Daoy (cell line): Measurements from ENCODE around the gene CLIC3. TPM values are rescaled to one million over a fixed set of nuclear protein-coding genes. Genes with fewer than 3 reads are reported as not detected.
A peak's percentile ranks its signal among the peaks of the same experiment; 100 is the strongest.

Experiments used
- DNase-seq: peaks from one replicate; pipeline ENCODE4 v3.0.0-alpha.2; 2015; ENCODE audit warnings: low read depth
- total RNA-seq: library from RNA; depleted of rRNA; stranded (reverse); fragments of >200 nt; shearing (Covaris generic); gene quantifications from 2 replicates; pipeline ENCODE4 v1.2.3, GENCODE V29; 2014

CLIC3 gene
- total RNA-seq, 1 experiment from 2014 or later: 3.9 TPM

DNA sequence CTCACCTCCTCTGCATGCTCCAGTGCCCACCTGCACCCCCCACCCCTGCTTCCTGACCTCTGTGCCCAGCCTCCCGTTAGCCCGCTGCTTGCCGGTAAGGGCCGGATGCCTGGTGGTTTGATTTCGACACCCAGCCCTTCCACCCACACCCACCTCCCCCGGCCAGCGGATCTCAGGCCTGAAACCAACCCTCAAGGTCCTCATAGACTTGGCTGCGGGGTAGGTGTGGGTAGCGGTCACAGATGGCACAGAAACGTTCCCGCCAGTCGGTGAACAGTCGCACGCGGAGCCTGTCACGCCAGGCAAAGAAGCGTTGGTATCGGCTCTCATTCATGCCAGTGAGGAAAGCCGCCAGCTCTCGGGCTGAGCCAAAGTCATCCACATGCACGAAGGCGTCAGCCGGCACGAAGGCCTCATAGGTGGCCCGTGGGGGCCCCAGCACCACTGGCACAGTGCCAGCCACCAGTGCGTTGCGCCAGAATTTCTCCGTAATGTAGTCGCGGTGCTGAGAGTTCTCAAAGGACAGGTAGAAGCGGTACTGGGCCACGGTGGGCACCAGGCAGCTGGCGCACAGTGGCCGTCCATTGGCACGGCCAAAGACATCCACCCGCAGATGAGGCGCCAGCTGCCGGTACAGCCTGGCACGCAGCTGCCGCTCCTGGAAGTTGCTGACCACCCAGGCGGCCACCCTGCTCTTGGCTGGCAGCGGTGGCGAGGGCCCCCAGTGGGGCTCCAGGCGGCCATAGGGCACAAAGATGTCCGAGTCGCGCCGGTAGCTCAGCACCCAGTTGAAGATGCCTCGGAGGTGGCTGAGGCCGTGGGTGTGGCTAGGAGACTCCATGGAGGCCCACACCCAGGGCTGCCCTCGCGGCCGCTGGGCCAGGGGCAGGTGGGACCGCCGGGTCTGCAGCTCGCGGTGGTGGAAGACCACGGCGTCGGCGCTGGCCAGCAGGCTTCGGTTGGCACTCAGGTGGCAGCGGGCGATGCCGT is 34.5 kb upstream of the CLIC3 start:
- no peak for DNase-seq

DNA sequence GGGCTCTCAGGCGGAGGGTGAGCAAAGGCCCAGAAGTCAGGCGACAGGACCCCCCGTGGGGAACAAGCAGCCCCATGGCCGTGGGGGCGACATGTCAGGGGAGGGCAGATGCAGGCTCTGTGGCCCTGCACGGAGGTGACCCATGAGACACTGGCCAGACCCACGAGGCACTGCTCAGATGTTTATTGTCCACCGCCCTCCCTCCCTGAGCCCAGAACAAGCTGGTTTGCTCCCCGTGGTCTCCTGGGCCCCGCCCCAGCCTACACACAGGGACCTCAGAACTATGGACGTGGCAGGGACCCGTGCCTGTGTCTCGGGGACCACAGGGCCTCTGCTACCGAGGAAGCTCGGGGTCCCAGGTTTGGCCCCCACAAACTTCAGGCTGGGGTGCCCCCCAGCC is 33.6 kb upstream of the CLIC3 start:
- no peak for DNase-seq

DNA sequence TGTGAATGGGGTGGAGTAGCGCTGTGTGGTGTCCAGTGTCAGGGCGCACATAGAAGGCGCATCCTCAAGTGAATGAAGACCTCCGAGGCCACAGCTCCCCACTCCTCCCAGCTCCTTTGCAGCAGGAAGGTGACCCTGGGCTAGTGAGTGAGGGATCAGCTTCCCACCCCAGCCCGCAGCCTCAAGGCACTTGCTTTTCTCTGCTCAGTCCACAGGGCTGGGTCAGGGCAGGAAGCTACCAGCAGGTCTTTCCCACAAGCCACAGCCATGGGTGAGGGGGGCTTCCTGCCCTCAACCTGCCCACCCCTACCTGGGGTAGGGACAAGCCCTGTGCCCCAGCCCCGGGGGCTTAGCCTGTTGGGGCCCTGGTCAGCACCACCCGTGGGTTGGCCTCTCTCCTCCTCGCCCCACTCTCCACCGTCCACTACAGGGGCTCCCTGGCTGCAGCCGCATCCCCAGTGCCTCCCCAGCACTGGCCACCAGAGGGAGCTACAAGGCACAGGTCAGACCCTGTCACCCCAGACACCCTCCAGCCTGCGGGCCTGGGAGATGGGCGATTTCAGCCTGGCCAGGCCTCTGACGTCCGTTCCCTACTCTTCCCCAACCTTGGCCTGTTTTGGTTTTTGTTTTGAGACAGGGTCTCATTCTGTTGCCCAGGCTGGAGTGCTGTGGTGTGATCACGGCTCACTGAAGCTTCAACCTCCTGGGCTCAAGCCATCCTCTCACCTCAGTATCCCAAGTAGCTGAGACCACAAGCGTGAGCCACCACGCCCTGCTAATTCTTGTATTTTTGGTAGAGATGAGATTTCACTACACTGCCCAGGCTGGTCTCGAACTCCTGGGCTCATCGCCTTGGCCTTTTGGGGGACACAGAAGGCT is 32.9 kb upstream of the CLIC3 start:
- DNase-seq: peak; percentile 82

DNA sequence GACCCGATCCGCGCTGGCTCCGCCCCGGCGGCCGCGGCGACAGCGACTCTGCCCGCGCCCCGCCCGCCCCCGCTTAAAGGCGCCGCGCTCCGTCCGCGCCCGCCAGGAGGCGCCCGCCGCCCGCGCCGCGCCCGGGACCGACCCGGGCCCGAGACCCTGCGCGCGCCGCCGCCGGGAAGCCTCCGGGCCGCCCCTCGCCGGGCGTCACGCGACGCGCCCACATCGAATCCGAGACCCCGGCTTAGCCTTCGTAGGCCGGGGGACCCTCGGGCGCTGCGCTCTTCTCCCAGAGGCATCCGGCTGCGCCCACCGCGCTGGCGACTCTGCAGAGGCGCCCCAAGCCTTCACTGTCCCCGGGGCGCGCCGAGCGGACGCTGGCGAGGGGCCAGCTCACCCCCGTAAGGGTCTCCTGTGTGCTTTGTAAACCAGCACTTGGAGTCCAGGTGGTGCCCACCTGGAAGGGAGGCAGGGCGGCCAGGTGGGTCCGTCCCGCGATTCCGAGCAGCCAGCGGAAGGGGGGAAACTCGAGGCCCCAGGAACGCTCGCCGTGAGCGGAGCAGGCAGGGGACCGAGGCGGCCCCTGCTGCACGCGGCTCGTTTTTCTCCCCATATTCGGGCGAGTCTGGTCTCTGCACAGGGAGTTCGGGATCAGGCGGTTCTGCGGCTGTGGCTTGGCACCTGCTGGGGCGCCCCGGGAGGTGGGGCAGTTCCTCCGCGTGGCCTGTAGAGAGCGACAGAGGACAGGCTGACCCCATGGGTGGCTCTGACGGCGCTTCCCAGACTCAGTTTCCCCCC is 32.1 kb upstream of the CLIC3 start:
- DNase-seq: peak; percentile 76

DNA sequence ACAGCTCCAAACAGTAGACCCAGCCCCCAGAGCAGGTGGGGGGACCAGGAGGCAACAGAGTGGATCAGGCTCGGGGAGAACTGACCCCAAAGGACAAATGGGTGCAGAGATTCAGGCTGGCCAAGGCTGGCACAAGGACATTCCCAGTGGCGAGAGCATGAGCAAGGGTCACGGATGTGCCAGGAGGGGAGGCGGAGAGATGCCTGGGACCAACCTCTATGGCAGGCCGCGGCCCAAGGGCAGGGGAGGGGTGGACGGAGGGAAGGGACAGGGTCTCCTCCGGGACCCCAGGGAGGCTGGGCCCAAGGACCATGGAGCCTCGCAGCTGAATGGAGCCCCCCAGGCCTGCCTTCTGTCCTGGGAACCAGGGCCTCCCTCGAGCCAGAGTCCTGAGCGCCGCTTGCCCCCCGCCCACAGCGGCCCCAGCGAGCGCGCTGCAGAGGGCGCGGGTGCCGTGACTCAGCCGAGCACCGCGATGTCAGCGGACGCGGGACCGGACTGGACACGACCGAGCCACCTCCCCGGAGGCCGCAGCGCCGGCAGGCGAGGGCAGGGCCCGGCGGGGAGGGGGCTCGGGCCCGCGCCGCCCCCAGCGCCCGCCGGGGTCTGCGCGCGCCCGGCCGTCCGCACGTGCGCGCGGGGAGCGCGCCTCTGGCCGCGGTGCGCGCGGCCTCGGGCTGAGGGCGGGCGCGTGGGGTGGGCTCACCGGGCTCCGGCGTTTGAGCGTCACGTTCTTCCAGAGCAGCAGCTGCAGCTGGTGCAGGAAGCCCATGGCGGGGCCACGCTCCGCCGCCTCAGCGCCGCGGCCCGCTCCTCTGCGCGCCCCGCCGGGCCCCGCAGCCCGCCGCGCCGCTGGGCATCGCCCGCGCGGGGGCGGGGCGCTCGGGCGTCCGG is 31.2 kb upstream of the CLIC3 start, which contains the start of gene ABCA2:
Gene ABCA2, minus strand, starts transcription at position 869 of the 894 bp plus-strand sequence. Its CDS starts 97 bp downstream, at position 772.
- peak; percentile 41 for DNase-seq

DNA sequence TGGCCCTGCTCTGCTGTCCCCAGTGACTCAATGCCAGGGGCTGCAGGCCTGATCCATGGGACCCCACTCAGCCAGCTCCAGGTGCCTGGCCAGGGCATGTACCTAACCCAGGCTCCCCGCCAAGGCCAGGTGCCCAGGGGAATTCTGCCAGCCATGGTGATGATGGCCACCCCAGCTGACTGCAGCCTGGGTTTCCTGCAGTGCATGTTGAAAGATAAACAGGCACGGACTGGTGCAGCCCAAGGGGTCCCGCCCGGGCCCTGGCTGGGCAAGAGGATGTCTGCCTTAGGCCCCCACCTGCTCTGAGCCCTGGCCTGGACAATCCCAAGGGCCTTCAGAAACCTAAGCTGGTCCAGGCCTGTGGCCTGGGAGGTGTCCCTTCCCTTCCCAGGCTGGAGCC is 30.5 kb upstream of the CLIC3 start:
- no peak for DNase-seq

DNA sequence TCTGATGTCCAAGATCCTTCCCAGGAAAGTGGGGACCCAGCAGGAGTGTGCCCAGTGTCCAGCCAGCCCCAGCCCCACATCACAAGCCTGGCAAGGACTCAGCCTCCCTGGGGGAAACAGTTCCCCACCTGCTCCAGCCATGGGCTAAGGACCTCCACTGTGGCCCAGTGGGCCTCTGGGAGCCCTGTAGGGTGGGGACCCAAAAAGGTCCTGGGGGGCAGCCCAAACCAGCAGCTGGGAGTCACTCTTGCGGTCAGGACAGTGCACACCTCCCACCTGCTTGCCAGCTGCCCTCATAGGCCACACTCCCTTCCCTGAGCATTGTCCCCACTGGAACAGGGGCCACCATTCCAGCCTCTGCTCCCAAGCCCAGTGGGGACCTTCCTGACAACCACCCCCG is 30.0 kb upstream of the CLIC3 start:
- no peak for DNase-seq

DNA sequence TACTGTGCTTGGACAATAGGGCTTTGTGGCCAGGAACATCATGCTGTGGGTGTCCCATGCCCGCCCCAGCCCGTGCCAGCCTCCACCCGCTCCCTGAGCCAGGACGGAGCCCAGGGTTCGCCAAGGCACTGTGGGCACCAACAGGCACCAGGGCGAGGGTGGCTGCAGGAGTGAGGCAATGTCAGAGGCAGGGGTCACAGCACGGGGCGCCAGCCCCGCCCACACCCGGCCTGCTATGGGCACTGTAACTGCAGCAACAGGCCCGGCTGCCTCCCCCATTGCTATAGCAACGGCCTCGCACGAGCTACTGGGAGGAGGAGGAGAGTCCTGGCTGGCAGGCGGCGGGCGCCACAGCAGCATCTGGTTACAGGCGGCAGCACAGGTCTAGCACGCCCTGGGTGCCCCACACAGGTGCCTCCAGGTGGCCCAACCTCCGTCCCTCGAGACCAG is 29.2 kb upstream of the CLIC3 start:
- DNase-seq: no peak

DNA sequence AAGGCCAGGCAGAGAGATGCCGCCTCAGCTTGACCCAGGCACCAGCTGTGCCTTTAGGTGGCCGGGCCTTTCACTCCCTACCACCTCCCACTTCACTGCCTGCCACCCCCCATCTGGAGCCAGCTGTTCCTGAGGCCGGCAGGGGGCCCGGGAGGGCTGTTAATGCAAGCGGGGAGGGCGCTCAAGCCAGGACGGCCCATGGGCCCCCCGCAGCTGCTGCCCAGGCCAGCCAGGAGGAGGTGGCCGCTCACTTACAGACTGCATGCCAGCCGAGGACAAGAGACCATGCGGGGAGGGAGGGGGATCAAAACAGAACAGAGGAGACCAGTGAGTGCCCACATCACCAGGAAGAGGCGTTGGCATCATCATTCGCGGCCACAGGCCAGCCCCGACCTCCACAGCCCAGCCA is 27.2 kb upstream of the CLIC3 start:
- DNase-seq: no peak

DNA sequence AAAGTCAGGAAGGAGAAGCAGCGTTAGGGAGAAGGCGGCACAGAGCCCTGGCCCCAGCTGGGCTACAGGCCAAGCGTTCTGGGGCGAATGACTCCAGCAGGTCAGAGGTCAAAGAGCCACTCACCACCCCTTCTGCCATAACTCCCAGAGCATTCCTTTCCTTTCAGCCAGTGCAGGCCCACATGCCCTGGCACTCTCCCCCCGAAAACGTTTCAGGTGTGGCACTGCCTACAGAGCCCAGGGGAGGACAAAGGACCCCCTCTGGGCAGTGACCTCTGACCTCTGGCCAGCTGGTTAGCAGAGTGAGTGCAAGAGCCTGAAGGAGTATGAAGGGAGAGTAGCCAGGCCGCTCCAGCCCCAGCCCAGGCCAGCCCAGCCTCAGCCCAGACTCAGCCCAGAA is 26.8 kb upstream of the CLIC3 start:
- DNase-seq: no peak

DNA sequence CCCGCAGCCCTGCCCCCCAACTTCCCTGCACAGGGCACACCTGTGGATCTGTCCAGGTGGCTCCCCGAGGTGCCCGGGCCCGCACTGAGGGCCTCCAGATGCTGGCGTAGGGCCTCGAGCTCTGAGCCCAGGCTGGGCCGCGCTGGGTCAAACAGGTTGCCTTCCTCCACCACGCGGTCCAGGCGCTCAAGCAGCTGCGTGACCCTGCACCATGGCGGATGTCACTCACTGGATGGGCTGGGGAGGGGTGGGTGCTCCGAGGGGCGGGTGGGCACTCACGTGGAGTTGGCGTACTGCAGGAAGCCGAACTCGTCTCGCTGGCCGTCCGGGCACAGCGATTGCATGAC is 26.3 kb upstream of the CLIC3 start:
- DNase-seq: no peak

DNA sequence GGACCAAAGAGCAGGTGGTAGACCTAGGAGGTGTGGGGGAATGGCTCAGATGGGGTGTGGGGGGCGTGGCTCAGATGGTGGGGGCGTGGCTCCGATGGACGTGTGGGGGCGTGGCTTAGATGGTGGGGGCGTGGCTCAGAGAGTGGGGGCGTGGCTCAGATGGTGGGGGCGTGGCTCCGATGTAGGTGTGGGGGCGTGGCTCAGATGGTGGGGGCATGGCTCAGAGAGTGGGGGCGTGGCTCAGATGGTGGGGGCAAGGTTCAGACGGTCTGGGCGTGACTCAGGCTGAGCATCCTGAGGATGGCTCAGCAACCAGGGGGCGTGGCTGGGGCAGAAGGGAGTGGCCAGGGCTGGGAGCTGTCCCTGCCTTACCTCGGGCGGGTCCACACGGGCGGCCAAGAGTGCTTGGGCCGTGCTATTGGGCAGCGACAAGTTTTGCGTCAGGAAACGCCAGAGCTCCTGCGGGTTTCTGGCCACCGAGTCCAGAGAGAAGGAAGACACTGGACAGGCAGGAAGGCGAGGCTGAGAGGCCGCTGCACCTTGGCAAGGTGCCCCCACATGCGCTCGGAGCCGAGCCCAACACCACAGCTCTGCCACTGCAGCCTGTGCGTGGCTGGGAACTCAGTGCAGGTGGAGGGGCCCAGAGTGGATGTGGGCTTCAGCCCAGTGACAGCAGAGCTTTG is 25.8 kb upstream of the CLIC3 start:
- peak; percentile 95 for DNase-seq

DNA sequence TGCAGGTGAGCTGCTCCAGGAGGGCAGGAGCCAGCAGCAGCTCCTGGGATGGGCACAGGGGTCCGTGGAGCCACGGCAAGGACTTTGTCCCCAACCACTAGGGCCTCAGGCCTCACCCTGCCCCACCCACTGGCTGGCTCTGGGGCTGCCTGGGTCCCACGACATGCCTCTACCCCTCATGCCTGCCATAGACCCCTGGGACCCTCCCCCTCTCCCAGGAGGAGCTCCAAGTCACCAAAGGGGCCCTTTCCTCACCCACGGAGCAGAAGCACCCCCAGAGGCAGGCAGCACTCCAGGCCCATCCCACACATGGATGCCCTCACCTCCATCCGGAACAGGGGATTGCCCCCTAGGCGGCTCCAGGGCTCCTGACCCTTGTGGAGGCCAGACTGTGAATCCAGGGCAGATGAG is 25.2 kb upstream of the CLIC3 start:
- DNase-seq: no peak

DNA sequence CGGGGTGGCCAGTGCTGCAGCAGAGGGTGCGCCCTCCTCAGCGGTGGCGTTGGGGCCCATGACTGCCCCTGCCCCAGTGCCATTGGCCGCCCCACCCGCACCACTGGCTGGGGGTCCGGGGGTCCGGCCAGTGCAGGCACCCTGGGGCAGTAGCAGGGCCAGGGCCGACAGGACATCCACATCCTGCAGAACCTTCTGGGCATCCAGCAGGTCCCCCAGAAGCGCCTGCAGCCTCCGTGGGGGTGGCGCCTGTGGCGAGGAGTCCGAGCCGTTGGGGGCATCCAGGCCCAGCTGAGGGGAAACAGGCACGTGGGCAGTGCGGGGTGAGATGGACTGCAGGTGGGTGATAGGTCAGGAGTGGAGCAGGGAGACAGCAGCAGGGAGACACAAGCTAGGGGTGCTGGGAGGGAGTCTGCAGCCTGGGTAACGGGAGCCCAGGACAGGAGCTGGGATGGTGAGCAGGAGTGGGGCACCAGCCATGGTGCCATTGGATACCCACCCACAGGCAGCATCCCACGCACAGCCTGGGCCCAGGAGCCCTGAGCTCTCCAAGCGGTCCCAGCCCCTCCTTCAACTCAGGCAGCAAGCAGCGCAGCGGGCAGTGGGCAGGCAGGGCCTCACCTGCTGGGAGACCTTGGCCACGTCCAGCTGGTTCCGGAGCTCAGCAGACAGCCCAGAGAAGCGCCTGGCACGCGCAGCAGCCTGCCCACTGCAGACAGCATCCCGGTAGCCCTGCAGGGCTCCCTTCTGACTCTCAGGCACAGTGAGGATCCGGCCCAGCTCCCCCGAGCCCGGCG is 24.6 kb upstream of the CLIC3 start:
- no peak for DNase-seq

DNA sequence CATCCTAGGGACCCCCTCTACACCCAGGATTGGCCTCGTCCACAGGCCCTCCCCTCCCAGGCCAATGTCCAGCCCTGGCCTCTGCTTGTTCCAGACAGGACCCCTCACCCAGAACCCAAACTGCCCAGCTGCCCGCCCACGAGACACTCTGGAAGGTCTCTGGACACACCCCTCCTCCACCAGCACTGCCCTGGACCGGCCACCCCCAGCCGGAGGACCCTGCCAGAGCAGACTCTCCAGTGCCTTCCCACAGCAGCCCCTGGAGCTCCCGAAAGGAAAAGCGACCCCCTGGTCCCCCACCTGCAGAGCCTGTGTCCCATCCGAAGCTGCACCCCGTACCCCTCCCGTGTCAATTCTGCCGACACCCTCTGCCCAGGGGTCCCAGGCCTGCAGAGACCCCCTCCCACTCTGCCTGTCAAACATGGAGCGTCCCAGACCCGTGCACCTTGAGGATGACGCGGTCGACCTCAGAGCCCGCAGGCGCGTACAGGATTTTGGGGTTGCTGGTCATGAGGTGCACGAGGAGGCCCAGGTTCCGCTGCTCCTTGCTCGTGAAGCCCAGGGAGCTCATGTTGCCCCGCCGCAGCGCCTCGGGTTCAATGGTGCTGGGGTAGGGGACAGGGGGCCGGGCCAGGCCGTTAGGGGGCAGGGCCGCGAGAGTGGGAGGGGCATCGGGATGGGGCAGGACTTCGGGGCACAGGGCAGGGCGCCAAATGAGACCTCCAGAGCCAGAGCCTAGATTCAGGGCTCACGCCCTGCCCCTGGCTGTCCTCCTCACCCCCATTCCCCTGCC is 23.7 kb upstream of the CLIC3 start:
- DNase-seq: no peak

DNA sequence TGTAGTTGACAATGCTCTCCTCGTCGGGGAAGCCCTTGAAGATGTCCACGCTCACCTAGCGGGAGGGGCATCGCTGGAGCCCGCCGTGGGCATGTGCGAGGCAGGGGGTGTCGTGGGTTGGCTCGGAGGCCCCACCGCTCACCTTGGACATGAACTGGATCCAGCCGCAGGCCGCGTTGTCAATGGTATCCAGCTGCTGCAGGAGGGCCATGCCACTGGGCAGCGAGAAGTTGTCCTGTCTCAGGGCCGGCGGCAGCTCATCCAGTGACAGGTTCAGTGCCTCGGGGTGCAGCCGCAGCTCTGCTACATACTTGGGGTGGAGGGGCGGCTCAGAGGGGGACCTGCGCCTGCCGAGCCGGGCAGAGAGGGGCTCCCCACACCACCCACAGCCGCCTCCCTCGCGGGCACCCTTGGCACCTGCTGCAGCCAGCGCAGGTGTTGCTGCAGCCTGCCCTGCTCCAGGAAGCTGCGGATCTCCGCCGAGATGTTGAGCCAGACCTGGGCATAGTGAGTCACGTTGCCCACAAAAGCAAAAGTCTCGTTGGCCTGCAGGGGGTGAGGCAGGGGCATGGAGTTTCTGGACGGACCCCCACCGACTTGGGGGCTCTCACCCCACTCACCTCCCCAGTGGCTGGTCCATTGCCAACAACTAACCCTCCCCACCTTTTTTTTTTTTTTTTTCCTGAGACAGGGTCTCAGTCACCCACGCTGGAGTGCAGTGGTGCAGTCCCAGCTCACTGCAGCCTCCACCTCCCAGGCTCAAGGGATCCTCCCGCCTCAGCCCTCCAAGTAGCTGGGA is 22.6 kb upstream of the CLIC3 start:
- no peak for DNase-seq

DNA sequence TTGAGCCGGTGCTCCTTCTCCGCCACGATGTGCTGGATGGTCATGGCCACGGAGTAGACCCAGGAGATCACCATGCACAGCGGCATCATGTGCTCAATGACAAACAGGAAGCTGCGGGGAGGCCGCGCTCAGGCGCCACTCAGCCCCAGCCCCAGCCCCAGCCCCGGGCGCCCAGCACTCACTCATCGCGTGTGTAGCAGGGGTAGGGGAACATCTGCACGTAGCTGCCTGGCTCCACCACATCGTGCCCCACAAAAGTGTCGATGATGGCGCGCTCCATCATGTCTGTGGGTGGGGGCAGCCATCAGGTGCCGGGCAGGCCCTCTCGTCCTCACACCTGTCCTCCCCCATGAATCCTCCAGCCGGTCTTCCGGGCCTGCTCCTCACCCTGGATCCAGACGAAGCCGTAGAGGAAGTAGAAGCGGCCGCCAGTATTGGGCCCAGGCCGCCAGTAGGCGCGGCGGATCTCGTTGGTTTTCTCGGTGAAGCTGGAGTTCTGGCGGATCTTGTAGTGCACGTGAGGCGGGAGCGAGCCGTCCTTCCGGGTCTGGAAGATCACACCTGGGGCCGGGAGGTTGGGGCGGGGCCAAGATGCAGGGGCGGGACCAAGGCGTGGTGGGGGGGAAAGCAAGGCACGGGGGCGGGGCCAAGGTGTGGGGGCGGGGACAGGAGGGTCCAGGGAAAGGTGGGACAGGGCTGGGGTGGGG is 21.6 kb upstream of the CLIC3 start:
- no peak for DNase-seq
